DND-41 (cell line): ENCODE data around the gene PDLIM5.

Source experiments
- ATAC-seq: fragments of 200-7000 bp; cut with Tn5 transposase; 3 replicates; pipeline ENCODE4 v1.9.1; 2021; ENCODE audit warnings: low read depth; ENCODE audit not compliant: insufficient read depth
- DNase-seq: peaks from one replicate; pipeline ENCODE4 v3.0.0-alpha.2; 2020
- H2AFZ ChIP-seq: 2 replicates; pipeline ENCODE4 v1.6.0; 2012; ENCODE audit warnings: low read depth, low read length
- H3K27ac ChIP-seq: 2 replicates; pipeline ENCODE4 v1.5.1; 2012; ENCODE audit warnings: low read length, inconsistent platforms
- H3K27me3 ChIP-seq: fragments of 200-600 bp; sonication (generic); 2 replicates; pipeline ENCODE4 v1.6.0; 2012; ENCODE audit warnings: low read length, mild to moderate bottlenecking, inconsistent platforms; ENCODE audit not compliant: insufficient read depth, poor library complexity
- H3K36me3 ChIP-seq: 2 replicates; pipeline ENCODE4 v1.5.1; 2012; ENCODE audit warnings: low read length, inconsistent platforms; ENCODE audit not compliant: insufficient read depth
- H3K4me1 ChIP-seq: 2 replicates; pipeline ENCODE4 v1.5.1; 2012; ENCODE audit warnings: mild to moderate bottlenecking, low read length; ENCODE audit not compliant: insufficient read depth
- H3K4me2 ChIP-seq: 2 replicates; pipeline ENCODE4 v1.6.0; 2012; ENCODE audit warnings: mild to moderate bottlenecking, moderate library complexity, low read length, inconsistent platforms; ENCODE audit not compliant: insufficient read depth
- H3K4me3 ChIP-seq, 2 experiments: fragments of 200-600 bp in 1 of 2; shearing (Covaris generic) in 1 of 2; 2 replicates each; pipeline ENCODE4 v1.5.1; 2012 to 2016; ENCODE audit warnings: inconsistent platforms in 2 of 2, low read length in 2 of 2, mild to moderate bottlenecking in 2 of 2, low read depth in 1 of 2, moderate library complexity in 1 of 2
- H3K79me2 ChIP-seq: 2 replicates; pipeline ENCODE4 v1.6.0; 2012; ENCODE audit warnings: low read length, inconsistent platforms; ENCODE audit not compliant: insufficient read depth
- H3K9ac ChIP-seq: 2 replicates; pipeline ENCODE4 v1.6.0; 2012; ENCODE audit warnings: low read depth, mild to moderate bottlenecking, inconsistent platforms, low read length, moderate library complexity
- H3K9me3 ChIP-seq: 2 replicates; pipeline ENCODE4 v1.5.1; 2012; ENCODE audit warnings: low read length, moderate library complexity, mild to moderate bottlenecking, inconsistent platforms; ENCODE audit not compliant: insufficient read depth, severe bottlenecking
- H4K20me1 ChIP-seq: 2 replicates; pipeline ENCODE4 v1.6.0; 2012; ENCODE audit warnings: low read length; ENCODE audit not compliant: insufficient read depth
- CTCF ChIP-seq: IDR thresholded peaks from 2 replicates; pipeline ENCODE4 v1.5.1; 2012; ENCODE audit warnings: borderline replicate concordance, low read length, moderate library complexity, mild to moderate bottlenecking; ENCODE audit not compliant: poor library complexity, severe bottlenecking; ENCODE audit errors: extremely low read depth
- EZH2 ChIP-seq: IDR thresholded peaks from 3 replicates; pipeline ENCODE4 v1.6.1; 2012; ENCODE audit warnings: borderline replicate concordance, low read depth, mild to moderate bottlenecking, moderate library complexity, low read length, inconsistent platforms; ENCODE audit not compliant: severe bottlenecking

Gene PDLIM5

GRCh38 chr4:94480362-94480951 lies 28.7 kb downstream of the PDLIM5 start:
- DNase-seq (no peak), ATAC-seq (no peak)
- Histone ChIP-seq H3K9me3 (no peaks in the 10 kb centered on the region), H2AFZ (no peak overlapping the region), H4K20me1 (no peaks in the 10 kb centered on the region), H3K27ac (no peak overlapping the region), H3K36me3 (no peaks in the 10 kb centered on the region), H3K4me3 (no peak overlapping the region), H3K27me3 (no peaks in the 10 kb centered on the region), H3K79me2 (no peaks in the 10 kb centered on the region), H3K9ac (no peak overlapping the region), H3K4me1 (no peaks in the 10 kb centered on the region), H3K4me2 (no peak overlapping the region)
- no peak for TF ChIP-seq EZH2
- no peak for TF ChIP-seq CTCF

- Histone ChIP-seq H3K4me2 (no peak overlapping the region), H3K9ac (no peak overlapping the region), H3K4me3 (no peak overlapping the region), H3K9me3 (no peaks in the 10 kb centered on the region), H2AFZ (no peak overlapping the region), H3K79me2 (no peaks in the 10 kb centered on the region), H3K36me3 (no peaks in the 10 kb centered on the region), H3K4me1 (no peaks in the 10 kb centered on the region), H3K27ac (no peak overlapping the region), H4K20me1 (no peaks in the 10 kb centered on the region), H3K27me3 (no peaks in the 10 kb centered on the region)
- ATAC-seq, result no peak
- no peak for DNase-seq
- TF ChIP-seq EZH2 (no peak), CTCF (no peak)
Measured at GRCh38 chr4:94483895-94484294, 32.2 kb downstream of the PDLIM5 start.

- H3K4me1 ChIP-seq, result no peaks in the 10 kb centered on the region
- H4K20me1 ChIP-seq, result no peaks in the 10 kb centered on the region
- H3K9me3 ChIP-seq, result no peaks in the 10 kb centered on the region
- TF ChIP-seq EZH2, result no peak
- no peak for TF ChIP-seq CTCF
- H3K4me3 ChIP-seq, result no peak overlapping the region
- no peak overlapping the region for H3K9ac ChIP-seq
- H3K27ac ChIP-seq, result no peak overlapping the region
- H3K4me2 ChIP-seq, result no peak overlapping the region
- no peak overlapping the region for H2AFZ ChIP-seq
- H3K36me3 ChIP-seq, result no peaks in the 10 kb centered on the region
- H3K27me3 ChIP-seq, result no peaks in the 10 kb centered on the region
- no peaks in the 10 kb centered on the region for H3K79me2 ChIP-seq
- no peak for ATAC-seq
- no peak for DNase-seq
Measured at GRCh38 chr4:94484818-94485217, 33.1 kb downstream of the PDLIM5 start.

- H4K20me1 ChIP-seq, result no peaks in the 10 kb centered on the region
- no peak overlapping the region for H3K9ac ChIP-seq
- no peaks in the 10 kb centered on the region for H3K27me3 ChIP-seq
- H3K4me1 ChIP-seq, result no peaks in the 10 kb centered on the region
- H3K27ac ChIP-seq, result no peak overlapping the region
- ATAC-seq (no peak), DNase-seq (no peak)
- no peaks in the 10 kb centered on the region for H3K79me2 ChIP-seq
- no peaks in the 10 kb centered on the region for H3K9me3 ChIP-seq
- H2AFZ ChIP-seq, result no peak overlapping the region
- H3K36me3 ChIP-seq, result no peaks in the 10 kb centered on the region
- no peak for TF ChIP-seq CTCF
- TF ChIP-seq EZH2, result no peak
- no peak overlapping the region for H3K4me3 ChIP-seq
- no peak overlapping the region for H3K4me2 ChIP-seq
Measured at GRCh38 chr4:94486372-94486801, 34.6 kb downstream of the PDLIM5 start.
